OCI-LY1 (cell line): ENCODE results near the gene SRL.

ENCODE experiments used
- CTCF ChIP-seq: fragments of 200-600 bp; sonication (generic), shearing (Covaris generic); IDR thresholded peaks from 2 replicates; pipeline ENCODE4 v1.5.1; 2017; ENCODE audit warnings: mild to moderate bottlenecking, antibody characterized with exemption, low read length, moderate library complexity, mixed read lengths
- EZH2 ChIP-seq: fragments of 200-600 bp; sonication (generic), shearing (Covaris generic); IDR thresholded peaks from 2 replicates; pipeline ENCODE4 v1.8.0; 2017; ENCODE audit warnings: borderline replicate concordance, mixed run types, mild to moderate bottlenecking, antibody characterized with exemption, low read length, moderate library complexity, mixed read lengths

- TF ChIP-seq CTCF = no peak
- no peak for TF ChIP-seq EZH2
Observed at GRCh38 chr16:4257646-4258556, 16.0 kb upstream of the SRL start.
